HG02938 (cell line): ENCODE results near the gene AP3S2.
A peak's percentile ranks its signal among the peaks of the same experiment; 100 is the strongest.
"Not testable (repeated sequence)": the region's sequence is repeated elsewhere in the genome, so short reads cannot be mapped to it uniquely, and the experiment has no call there.

ENCODE experiments used
- ATAC-seq: cut with Tn5 transposase; IDR thresholded peaks from one replicate; pipeline ENCODE4 v1.9.1; 2021; ENCODE audit warnings: mild to moderate bottlenecking, moderate library complexity; ENCODE audit not compliant: unreplicated experiment

AP3S2 gene

DNA sequence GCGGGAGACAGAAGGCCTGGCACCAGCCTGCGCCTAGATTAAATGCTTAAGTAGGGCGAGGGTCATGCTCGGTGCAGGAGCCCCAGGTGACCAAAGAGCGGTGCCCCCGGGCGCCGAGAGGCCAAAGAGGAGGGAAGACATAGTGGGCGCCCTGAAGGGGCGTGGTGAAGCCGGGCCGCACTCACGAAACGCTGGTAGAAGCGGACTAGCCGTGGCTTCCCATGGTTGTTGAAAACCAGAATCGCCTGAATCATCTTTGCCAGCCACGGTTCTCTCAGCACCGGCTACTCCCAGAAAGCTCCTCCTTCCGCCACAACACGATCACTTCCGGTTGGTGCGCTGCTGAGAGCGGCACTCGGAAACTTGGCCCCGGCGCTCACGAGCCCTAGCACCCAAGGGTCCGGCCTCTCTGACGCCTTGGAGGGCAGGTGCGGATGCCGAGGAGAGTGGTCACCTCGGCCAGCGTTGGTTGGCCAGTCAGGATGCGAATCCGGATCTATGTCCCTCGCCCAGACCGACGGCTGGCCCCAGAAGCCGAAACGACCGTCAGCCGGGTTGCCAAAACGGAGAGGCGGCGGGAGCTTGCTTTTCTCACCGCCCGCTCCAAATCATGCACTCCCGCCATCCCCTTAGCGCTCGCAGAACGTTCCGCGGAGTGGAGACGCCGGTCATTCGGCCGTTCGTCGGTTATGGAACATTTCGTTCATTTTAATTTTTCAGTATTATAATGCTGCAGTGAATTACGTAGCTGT lies at the start of gene AP3S2:
TSS of gene AP3S2 (minus strand) at position 299 of the 752 bp plus-strand sequence. CDS start at position 254, 45 bp downstream.
- peak; percentile 90 for ATAC-seq

DNA sequence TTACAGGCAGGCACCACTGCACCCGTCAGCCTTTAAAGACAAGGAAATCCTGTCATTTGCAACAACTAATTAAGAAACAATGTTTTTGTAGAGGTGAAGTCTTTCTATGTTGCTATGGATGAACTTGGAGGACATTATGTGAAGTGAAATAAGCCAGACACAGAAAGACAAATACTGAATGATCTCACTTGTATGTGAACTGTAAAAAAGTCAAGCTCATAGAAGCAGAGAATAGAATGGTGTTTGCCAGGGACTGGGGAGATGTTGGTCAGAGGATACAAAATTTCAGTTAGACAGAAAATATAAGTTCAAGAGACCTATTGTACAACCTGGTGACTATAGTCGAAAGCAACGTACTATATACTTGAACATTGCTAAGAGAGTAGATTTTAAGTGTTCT lies 46.1 kb upstream of the AP3S2 start:
- no peak for ATAC-seq

DNA sequence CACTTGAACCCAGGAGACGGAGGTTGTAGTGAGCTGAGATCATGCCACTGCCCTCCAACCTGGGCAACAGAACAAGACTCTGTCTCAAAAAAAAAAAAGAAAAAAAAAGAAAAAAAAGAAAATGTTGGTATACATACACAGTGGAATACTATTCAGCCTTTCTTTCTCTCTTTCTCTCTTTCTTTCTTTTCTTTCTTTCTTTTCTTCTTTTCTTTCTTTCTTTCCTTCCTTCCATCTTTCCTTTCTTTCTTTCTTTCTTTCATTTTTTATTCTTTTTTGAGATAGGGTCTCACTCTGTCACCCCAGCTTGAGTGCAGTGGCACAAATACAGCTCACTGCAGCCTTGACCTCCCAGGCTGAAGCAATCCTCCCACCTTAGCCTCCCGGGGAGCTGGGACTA lies 45.6 kb upstream of the AP3S2 start:
- not testable (repeated sequence) for ATAC-seq

DNA sequence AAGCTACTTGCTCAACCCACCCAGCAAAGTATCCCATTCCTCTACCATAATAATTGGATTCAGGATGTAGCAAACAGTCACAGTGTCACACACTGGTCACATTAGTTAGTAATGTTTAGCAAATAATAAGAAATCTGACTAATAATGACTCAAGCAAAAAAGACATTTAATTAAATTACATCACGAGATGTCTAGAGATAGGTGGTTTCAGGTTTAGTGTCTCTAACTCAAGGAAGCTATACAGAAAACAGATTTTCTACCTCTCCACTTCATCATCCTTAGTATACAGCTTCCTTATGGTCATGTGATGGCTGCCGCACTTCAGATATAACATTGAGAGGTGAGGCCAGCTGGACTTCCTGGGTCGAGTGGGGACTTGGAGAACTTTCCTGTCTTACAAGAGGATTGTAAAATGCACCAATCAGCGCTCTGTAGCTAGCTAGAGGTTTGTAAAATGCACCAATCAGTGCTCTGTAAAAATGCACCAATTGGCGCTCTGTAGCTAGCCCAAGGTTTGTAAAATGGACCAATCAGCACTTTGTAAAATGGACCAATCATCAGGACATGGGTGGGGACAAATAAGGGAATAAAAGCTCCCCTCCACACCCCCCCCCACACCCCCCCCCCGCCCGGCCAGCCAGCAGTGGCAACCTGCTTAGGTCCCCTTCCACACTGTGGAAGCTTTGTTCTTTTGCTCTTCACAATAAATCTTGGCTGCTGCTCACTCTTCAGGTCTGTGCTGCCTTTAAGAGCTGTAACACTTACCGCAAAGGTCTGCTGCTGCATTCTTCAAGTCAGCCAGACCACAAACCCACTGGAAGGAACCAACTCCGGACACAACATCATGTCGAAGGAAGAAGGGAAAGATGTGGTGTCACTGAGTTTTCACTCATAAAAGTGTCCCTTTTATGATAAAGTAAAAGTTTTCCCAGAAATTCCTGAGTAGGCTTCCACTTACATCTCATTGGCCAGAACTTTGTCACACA lies 43.9 kb upstream of the AP3S2 start:
- no peak for ATAC-seq

DNA sequence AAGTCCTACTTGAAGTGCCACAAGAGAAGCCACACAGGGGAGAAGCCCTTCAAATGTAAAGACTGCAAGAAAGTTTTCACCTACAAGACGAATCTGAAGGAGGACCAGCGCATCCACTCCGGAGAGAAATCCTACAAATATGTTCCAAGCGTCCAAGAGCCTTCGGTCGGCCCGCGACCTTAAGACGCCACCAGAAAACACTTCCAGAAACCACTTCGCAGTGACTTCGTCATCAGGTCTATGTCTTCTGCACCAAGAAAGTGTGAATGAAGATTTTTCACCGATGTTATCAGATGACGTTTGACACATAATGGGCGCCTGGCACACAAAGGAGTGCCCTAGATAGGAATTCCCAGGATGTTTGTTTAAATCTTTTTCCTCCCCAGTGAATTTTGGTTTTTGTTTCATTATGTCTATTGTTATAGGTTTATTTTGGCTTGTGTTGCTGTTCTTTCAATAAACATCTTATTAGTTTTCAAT lies 43.0 kb upstream of the AP3S2 start:
- ATAC-seq, result no peak

DNA sequence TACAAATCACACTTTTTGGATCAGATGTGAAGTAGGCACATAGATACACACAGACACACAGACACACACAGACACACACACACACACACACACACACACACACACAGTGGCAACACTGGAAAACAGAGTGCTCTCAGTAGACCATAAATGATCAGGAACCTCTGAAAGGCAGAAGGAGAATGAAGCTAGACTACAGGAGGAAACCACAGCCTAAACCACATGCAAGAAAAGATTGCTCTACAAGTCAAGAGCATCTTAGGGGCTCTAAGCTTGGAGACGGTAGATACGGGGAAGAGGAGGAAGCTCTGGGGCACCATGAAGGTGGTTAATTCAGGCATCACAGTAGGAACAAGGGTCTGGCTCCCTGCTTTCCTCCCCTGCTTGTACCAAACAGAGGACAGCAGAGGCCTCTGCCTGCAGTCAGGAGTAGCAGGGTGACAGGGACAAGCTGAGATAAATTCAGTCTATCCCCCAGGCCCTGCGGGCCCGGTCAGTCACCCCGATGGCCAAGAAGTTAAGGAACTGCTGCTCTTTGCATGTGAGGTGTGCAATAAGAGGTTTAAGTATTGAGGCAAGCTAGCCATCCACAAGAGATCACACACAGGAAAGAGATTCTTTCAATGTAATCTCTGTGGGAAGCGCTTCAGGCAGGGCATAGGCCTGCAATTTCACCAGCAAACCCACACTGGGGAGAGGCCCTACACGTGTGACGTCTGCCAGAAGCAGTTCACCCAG lies 42.4 kb upstream of the AP3S2 start:
- no peak for ATAC-seq

DNA sequence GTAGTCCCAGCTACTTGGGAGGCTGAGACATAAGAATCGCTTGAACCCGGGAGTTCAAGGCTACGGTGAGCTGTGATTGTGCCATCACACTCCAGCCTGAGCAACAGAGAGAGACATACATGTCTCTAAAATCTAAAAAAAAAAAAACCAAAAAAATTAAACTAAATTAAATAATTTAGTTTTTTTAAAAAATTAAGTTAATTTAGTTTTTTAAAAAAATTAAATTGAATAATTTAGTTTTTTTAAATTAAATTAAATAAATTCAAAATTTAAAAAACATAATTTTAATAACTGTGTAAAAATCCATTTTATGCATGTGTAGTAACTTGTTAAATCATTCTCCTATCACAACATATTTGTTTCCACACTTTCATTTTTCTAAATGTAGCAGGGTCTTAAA lies 39.1 kb upstream of the AP3S2 start:
- no peak for ATAC-seq

DNA sequence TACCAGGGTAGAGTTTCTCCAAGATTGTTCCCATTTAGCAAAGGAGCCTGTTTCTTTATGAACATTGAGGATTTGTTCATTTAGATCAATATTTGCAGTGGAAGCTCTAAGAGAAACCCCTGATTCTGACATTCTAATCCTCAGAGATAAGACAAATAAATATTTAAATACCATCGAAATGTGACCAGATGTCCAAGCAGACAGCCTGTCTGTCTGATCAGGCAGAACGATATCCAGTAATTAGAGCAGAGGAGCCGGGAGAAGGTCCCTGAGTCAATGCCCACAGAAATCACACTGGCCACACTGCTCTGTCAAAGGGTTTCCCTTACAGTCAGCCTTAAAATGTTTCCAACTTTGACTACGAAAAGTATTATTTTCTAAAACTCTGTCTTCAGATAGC lies 34.6 kb upstream of the AP3S2 start:
- no peak for ATAC-seq

DNA sequence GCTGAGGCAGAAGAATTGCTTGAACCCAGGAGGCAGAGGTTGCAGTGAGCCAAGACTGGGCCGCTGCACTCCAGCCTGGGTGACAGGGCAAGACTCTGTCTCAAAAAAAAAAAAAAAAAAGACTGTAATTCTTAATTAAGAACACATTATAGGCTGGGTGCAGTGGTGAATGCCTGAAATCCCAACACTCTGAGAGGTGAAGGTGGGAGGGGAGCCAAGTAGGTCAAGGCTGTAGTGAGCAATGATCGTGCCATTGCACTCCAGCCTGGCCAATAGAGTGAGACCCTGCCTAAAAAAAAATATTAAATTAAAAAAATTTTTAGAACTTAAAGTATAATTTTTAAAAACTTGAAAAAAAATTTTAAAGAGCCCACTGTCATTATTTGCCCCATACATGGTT lies 32.4 kb upstream of the AP3S2 start:
- no peak for ATAC-seq

DNA sequence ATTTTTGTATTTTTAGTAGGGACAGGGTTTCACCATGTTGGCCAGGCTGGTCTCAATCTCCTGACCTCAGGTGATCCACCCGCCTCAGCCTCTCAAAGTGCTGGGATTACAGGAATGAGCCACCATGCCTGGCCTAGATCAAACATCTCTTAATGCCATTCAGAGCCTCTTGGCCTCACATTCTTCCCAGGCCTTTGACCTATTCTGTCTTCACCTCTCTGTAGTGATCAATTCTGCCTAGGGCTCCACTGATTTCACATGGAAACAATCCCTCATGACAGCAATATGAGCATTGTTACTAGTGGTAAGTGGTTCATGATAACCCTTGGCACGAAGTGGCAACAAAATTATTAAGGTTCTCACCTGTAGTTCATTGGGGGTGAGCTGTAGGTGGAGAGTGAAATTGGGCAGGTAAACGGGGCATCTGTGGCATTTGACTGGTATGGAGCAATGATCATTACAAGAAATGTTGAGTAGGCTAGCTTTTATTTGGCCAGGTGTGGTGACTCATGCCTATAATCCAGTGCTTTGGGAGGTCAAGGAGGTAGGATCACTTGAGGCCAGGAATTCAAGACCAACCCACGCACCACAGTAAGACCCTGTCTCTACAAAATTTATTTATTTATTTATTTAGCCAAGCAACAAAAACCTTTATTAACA lies 23.8 kb upstream of the AP3S2 start:
- ATAC-seq, result no peak

DNA sequence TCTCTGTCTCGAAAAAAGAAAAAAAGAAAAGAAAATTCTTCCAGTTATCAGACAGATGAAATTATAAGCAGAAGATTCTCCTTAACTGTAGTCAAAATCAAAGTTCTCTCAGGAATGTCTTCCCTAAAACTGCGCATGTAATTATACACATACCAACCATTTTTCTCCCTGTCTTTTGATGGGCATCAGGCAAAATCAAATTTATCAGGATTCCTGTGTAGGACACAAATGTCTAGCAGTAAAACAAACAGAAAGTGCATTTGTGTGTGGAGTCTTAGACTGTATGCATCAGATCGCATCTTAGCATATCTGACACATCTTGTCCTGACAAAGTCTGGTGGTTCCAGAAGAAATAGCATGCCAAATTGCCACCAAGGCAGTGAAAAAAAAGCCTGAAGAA lies 22.9 kb upstream of the AP3S2 start:
- ATAC-seq, result no peak

DNA sequence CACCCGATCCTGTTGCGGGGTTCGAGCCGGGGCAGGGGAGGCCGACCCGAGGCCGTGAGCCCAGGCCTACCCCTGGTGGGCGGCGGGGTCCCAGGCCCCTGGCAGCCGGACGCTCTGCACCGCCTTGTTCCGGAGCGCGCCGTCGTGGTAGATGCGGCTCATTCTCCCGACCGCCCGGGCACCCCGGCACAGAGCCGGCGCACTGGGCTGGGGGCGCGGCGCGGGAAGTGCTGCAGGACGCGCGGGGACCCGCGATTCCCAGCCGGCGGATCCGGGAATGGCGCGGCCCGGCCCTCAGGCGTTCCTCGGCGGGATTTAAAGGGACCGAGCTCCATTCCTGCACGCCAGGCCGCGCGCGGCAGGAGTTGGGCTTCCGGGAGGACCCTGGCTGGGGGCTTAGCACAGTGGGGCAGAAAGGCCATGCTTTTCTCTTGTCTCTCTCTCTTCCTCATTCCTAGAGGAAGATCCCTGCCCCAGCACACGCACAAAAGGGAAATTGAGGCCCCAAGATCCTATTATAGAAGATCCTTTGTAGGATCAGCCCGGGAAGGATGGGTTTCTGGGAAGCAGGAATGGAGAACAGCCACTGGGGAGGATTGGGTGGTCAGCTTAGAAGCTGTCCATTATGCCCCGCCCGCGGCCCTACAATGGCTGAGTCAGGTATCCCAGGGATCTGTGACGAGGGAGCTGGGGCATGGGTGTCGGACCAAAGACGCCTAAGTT lies 19.0 kb upstream of the AP3S2 start, which contains the start of gene ARPIN:
TSS of gene ARPIN (minus strand) at position 279 of the 723 bp plus-strand sequence. CDS start at position 162, 117 bp downstream.
- ATAC-seq, result no peak

DNA sequence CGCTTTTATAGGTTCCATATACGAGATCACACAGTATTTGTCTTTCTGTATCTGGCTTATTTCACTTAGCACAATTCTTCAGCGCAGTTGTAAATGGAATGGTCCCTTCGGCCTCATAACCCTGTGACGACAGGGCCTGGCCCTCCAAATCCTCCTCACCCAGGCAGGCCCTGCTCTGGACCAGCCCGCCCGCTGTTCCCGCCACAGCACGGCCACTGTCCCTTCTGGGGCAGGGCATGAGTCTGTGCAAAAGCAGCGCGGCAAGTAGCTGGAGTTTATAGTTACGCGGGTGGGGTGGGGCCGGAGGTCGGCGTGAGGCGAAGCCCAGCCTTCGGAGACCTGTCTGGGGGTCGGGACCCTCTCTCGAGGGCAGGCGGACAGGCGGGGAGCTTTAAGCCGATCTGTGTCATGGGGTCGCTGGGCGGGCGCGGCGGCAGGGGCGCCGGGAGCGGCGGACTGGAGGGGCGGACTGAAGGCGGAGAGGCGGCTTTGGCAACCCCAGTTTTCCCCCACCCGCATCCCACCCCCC lies 18.4 kb upstream of the AP3S2 start:
- ATAC-seq, result no peak

DNA sequence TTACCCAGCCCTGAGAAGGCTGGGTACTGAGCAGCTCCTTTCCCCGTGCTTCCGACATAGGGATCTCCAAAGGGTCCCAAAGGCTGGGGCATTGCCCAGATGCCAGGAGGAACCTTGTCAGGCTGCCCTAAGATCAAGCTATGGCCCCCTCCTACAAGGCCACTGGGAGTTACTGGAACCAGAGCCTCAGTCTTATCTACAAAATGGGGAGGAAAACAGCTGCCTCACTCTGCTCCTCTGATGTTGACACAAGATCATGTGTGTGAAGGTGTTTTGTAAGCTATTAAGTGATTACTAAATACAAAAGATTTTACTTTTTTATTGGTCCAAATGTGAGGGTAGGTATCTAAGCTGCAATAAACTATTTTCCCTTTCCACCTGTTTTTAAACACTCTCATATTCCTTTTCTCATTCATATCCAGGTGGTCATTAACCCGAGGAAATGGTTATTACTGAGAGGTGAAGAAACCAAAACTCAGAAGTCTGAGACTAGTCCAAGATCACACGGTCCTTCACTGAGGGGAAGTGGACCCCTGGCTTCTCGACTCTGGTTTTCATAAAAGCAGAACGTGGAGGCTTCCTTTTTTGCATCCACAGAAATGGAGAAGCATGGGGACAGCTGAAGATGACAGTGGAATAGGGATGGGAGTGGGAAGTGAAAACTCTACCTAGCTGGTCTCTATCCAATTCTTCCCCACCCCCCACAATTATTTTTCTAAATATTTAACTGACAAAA lies 17.3 kb upstream of the AP3S2 start:
- ATAC-seq, result no peak

DNA sequence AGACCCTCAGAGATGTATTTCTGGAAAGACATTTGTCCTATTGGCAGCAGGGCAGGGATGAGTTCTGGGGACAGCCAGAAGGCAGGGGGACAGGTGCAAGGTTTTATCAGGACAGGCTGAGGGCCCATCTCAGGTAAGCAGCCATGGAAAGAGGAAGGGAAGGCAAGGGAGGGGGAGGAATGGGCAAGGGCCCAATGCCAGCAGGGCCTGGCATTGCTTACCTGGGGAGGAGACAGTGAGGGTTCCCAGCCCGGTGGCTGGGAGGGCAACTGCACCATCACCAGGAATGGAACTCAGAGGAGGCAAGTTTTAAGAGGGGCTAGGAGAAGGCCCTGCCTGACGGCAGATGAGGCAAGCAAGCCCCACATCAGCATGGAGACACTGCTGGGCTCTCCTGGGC lies 15.8 kb upstream of the AP3S2 start:
- ATAC-seq, result no peak

DNA sequence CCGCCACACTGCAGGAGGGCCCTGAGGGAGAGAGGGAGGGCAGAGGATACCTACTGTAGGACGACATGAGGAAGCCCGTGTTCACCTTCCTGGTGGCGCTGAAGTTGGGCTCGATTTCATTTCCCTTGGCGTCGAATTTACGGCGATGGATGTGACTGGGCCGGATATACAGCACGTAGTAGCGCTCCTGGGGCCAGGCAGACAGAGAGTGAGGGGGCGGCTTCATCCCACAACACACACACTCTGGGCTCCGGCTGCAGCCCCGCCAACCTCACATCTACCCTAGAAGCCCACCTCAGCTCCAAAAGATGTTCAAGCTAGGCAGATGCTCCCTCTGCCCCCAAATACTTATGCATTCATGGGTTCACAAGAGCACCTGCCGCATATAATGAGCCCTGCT lies 14.4 kb upstream of the AP3S2 start:
- no peak for ATAC-seq

DNA sequence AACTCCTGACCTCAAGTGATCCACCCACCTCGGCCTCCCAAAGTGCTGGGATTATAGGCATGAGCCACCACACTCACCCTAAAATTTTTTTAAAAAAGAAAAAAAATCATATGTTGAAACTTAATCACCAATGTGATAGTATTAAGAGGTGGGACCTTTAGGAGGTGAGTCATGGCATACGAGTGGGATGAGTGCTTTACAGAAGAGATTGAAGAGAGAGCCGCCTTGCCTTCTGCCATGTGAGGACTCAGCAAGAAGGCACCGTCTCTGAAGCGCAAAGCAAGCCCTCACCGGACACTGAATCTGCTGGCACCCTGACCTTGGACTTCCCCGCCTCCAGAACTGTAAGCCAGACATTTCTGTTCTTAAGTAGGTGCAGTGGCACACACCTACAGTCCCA lies 13.5 kb upstream of the AP3S2 start:
- ATAC-seq, result no peak

DNA sequence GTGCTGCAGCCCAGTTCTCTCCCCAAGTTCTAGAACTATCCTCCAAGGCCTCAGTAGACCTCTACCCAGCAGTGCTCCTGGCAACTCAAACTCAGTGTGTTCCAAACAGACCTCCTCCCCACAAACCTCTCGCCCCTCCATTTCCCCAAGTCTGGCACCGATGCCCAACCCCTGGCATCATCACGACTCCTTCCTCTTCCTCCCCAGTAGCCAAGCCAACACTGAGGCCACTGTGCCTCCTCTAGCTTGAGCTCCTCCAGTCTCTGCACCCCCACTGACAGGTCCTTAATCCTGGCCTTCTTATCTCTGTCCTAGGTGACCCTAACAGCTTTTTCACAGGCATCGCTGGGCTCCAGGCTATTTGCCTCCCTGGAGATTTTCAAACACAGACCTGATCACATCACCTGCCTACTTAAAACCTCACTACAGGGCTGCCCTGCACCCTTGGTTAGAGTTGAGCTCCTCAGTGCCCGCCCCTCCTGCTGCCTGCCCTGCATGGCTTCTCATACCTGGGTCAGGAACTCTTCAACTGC lies 12.1 kb upstream of the AP3S2 start:
- ATAC-seq, result no peak

DNA sequence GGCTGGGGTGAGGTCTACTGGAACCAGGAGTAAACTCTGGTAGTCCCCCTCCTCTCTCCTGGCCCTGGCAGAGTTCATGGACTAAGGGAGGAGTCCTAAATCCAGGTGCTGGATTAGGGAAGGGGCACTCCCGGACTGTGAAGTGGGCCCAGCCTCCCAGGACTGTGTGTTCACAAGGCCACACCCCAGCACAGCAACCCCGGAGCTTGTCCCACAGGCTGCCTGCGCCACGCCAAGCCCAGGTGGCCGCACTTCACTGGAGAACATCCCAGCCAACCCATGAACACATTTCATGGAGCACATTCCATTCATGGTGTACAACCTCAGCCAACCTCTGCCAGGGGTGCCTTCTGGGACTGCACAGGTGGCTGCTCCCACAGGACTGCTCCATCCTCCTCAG lies 10.7 kb upstream of the AP3S2 start:
- no peak for ATAC-seq
